Epithelial cell of proximal tubule (primary cell): ENCODE data around the gene C5. TPM values are rescaled to one million over a fixed set of nuclear protein-coding genes. Genes with fewer than 3 reads are reported as not detected.

Experiments used
- DNase-seq: peaks from one replicate; pipeline ENCODE4 v3.0.0-alpha.2; 2011; ENCODE audit warnings: low read depth
- H3K4me3 ChIP-seq: 2 replicates; pipeline ENCODE4 v1.5.1; 2011; ENCODE audit warnings: low read depth, mild to moderate bottlenecking, low read length
- total RNA-seq: library from RNA; depleted of rRNA; stranded (reverse); fragments of >200 nt; gene quantifications from 2 replicates; pipeline ENCODE4 v1.2.3, GENCODE V29; 2015
- TF ChIP-seq, protein P1 (sequence below): conservative IDR thresholded peaks from 2 replicates; pipeline ENCODE4 v1.5.1; 2012; ENCODE audit warnings: low read depth, mild to moderate bottlenecking, low read length

Gene C5
- total RNA-seq, 1 donor from 2014 or later, result 0.52 TPM

DNA sequence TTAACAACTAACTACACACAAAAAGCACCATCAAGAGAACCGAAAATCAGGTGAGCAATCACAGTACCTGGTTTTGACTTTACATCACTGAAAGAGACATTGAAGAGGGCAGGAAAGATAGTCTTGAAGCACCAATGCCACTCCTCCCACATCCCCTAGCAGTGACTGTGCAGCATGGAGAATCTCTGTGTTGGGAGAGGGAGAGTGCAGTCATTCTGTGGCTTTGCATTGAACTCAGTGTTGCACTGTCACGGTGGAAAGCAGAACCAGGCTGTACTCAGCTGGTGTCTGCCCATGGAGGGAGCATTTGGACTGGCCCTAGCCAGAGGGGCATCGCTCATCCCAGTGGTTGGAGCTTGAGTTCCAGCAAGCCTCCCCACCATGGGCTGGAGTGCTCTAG is 40.4 kb downstream of the C5 start:
- no peak overlapping the region for H3K4me3 ChIP-seq
- no peak for DNase-seq
- TF ChIP-seq, protein P1, sequence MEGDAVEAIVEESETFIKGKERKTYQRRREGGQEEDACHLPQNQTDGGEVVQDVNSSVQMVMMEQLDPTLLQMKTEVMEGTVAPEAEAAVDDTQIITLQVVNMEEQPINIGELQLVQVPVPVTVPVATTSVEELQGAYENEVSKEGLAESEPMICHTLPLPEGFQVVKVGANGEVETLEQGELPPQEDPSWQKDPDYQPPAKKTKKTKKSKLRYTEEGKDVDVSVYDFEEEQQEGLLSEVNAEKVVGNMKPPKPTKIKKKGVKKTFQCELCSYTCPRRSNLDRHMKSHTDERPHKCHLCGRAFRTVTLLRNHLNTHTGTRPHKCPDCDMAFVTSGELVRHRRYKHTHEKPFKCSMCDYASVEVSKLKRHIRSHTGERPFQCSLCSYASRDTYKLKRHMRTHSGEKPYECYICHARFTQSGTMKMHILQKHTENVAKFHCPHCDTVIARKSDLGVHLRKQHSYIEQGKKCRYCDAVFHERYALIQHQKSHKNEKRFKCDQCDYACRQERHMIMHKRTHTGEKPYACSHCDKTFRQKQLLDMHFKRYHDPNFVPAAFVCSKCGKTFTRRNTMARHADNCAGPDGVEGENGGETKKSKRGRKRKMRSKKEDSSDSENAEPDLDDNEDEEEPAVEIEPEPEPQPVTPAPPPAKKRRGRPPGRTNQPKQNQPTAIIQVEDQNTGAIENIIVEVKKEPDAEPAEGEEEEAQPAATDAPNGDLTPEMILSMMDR, result no peak

DNA sequence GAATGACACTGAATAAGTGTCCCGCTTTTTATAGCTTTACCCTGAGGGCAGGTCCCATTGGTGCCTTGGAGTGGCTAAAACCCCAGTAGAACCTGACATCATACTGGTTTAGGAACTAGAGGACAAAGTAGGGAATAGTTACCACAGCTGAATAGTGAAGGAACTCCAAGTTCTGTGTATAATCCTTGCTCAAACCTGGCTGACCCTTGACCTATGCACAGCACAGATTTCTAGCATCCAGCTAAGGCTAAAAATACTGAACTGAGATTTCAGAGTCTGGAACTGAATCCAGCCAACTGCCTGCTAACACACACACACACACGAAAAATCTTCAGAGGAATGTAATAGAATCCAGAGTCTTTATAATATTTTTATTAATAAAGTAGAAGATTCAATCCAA is 50.8 kb downstream of the C5 start:
- H3K4me3 ChIP-seq, result no peak overlapping the region
- TF ChIP-seq, protein P1, result no peak
- DNase-seq, result no peak

DNA sequence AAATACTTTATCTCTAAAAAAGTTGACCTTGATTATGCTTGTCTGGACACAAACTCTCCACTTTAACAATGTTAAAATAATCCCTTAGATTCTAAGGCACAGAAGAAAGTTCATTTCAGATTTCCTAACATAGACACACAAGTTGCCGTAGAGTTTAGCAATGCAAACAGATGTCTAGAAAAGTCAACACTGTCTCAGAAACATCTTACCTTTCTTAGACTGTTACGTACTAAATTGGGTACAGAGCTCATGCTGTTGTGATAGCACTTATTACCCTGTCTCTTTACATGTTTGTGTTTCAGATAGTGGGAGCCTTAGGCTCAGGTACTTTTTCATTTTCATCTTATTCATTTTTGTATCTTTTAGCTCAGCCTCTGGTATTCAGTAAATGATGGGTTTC is 52.0 kb downstream of the C5 start:
- no peak for DNase-seq
- TF ChIP-seq, protein P1, result no peak
- no peak overlapping the region for H3K4me3 ChIP-seq

DNA sequence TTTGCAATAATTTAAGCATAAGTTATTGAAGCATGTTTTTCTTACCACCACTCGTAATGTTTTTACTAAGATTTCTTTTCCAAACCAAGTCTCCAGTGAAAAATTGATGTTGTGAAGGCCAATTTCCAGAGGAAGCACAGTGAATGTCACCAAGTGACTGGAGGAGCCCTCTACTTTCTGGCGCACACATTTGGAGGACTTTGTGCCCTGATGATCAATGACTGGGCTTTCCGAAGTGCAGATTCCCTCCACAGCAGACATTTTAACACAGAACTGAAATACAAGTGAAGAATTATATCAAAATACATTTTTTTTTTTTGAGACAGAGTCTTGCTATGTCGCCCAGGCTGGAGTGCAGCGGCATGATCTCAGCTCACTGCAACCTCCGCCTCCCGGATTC is 52.6 kb downstream of the C5 start:
- TF ChIP-seq, protein P1, result no peak
- no peak overlapping the region for H3K4me3 ChIP-seq
- DNase-seq, result no peak

DNA sequence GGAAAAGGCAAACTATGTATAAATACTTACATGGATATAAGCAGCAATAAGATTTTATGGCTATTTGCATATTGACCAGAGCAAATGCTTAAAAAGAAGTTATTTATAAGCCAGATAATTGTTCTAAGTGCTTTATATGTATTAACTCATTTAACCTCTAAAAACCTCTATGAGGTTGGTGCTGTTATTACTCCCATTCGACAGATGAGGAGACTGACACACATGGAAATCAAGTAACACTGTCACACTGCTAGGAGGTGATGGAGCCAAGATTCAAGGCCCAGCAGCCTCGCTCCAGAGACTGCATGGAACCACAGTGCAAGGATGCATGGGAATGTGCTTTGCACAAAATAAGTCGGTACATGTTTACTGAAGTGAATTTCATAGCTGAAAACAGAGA is 53.7 kb downstream of the C5 start:
- DNase-seq, result no peak
- TF ChIP-seq, protein P1, result no peak
- H3K4me3 ChIP-seq, result no peak overlapping the region

DNA sequence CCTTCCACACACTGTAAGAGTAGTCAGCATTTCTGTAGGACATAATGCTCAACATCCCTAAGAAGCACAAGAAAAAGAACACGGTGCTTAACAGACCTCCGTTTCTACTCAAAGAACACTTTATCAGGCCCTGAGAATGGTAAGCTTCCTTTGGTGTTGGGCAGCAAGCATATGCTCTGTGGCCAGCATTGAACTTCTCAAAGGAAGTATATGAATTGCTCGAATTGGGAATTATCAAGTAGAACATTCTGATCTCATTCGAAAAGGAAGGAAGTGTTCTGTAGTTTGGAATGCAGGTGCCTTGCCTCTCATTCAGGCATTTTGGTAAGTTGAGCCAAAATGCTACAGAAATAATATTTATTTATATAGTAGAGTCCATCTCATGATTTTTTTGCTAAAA is 61.0 kb downstream of the C5 start:
- TF ChIP-seq, protein P1, result no peak
- no peak overlapping the region for H3K4me3 ChIP-seq
- DNase-seq, result no peak

DNA sequence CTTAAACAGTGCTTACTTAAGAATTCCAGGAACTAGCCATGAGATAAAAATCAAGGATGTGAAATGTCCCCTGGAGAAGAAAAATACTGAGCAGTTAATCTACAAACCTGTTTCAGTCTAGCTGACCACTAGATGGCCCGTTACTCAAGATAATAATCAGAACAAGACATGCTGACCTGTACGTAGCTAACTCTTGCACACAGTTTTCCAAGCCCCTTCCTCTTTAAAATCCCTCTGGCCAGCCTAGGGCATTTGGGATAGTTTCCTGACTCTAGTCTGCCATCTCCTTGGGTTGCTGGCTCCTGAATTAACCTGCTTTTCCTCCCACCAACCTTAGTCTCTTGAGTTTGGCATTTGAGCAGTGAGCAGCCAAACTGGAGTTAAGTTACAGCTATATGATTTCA is 64.3 kb downstream of the C5 start:
- peak; percentile 22 for DNase-seq
- H3K4me3 ChIP-seq, result no peak overlapping the region
- TF ChIP-seq, protein P1, result peak; percentile 81
